LHCN-M2 (cell line): Measurements from ENCODE around the gene TMEM200A. TPM values are rescaled to one million over a fixed set of nuclear protein-coding genes. Genes with fewer than 3 reads are reported as not detected.

Experiments used
- DNase-seq: peaks from one replicate; pipeline ENCODE4 v3.0.0-alpha.2; 2012; ENCODE audit warnings: low read depth
- total RNA-seq: library from RNA; depleted of rRNA; stranded (reverse); fragments of >200 nt; gene quantifications from 2 replicates; pipeline ENCODE4 v1.2.3, GENCODE V29; 2014; rRNA removed

Gene TMEM200A
- total RNA-seq, 1 experiment from 2014 or later, result 0.17 TPM

- DNase-seq, result no peak
These were observed 120.1 kb downstream of the TMEM200A start for GRCh38 chr6:130485870-130486269.

- no peak for DNase-seq
These were observed 120.6 kb downstream of the TMEM200A start for GRCh38 chr6:130486417-130486816.

- no peak for DNase-seq
These were observed 123.7 kb downstream of the TMEM200A start for GRCh38 chr6:130489514-130489913.

Other genes starting within 250 kb of the TMEM200A start
- gene SAMD3, start 143.1 kb upstream of the TMEM200A start, total RNA-seq, result not detected in 2 replicates